Loucy (cell line): ENCODE measurements around the gene FAIM2.

Experiments
- EZH2phosphoT487 ChIP-seq: fragments of 200-600 bp; IDR thresholded peaks from 2 replicates; pipeline ENCODE4 v1.6.1; 2018; ENCODE audit warnings: antibody characterized with exemption, mild to moderate bottlenecking, moderate library complexity, borderline replicate concordance
- TF ChIP-seq, protein P1 (sequence below): fragments of 200-600 bp; sonication (generic); conservative IDR thresholded peaks from 2 replicates; pipeline ENCODE4 v1.5.1; 2014; ENCODE audit warnings: mild to moderate bottlenecking, antibody characterized with exemption, low read length

DNA sequence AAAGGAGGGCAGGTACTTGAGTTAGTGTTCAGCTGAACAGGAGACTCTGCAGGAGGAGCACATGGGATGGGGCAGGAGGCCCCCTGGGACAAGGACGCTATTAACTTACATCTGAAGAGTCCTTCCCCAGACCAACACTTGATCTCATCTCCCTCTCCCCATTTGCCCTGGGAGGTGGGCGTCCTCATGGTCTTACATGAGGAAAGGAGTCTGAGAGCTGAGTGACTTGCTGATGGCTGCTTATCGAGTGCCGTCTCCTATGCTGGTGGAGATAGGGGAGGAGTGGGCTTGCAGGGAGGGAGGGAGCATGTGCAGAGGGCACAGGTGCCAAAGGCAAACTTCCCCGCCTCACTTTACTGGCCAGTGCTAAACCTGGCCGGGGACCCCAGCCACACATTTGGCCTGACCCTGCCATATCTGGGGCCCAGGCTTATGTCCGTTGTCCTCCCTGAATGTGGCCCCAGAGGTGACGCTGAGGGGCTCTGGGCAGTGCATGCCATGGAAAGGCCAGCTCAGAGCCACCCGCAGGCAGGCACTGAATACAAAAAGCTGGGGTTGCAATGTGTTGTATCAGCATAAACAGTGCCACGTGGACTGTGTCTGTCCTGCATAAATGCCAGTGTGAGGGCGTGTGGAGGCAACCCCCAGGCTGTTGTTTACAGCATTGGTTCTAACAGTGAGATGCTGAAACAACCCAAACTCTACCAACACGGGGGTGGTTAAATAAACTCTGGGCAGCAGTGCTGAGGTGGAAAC is 29.4 kb downstream of the FAIM2 start:
- TF ChIP-seq, protein P1, sequence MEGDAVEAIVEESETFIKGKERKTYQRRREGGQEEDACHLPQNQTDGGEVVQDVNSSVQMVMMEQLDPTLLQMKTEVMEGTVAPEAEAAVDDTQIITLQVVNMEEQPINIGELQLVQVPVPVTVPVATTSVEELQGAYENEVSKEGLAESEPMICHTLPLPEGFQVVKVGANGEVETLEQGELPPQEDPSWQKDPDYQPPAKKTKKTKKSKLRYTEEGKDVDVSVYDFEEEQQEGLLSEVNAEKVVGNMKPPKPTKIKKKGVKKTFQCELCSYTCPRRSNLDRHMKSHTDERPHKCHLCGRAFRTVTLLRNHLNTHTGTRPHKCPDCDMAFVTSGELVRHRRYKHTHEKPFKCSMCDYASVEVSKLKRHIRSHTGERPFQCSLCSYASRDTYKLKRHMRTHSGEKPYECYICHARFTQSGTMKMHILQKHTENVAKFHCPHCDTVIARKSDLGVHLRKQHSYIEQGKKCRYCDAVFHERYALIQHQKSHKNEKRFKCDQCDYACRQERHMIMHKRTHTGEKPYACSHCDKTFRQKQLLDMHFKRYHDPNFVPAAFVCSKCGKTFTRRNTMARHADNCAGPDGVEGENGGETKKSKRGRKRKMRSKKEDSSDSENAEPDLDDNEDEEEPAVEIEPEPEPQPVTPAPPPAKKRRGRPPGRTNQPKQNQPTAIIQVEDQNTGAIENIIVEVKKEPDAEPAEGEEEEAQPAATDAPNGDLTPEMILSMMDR, result no peak
- TF ChIP-seq EZH2phosphoT487, result no peak
